PFSK-1 (cell line): Measurements from ENCODE around the gene PLAAT3.

Source experiments
- FOXP2 ChIP-seq: optimal IDR thresholded peaks from 2 replicates; pipeline ENCODE3; 2011; ENCODE audit warnings: borderline replicate concordance, control low read depth, inconsistent platforms; ENCODE audit not compliant: insufficient read depth; ENCODE audit errors: extremely low read length, extremely low read depth
- POLR2AphosphoS5 ChIP-seq: IDR thresholded peaks from 2 replicates; pipeline ENCODE4 v1.6.1; 2012; ENCODE audit warnings: low read depth, mild to moderate bottlenecking, control low read depth, low read length, moderate library complexity
- REST ChIP-seq, 2 experiments: IDR thresholded peaks; 2 replicates each; pipeline versions ENCODE4 v1.6.1 to v1.8.0; 2011 to 2012; ENCODE audit warnings: low read depth in 2 of 2, low read length in 2 of 2, control low read depth in 1 of 2, inconsistent platforms in 1 of 2, mild to moderate bottlenecking in 1 of 2, moderate library complexity in 1 of 2; ENCODE audit not compliant: insufficient read depth in 1 of 2
- SIN3A ChIP-seq: IDR thresholded peaks from 2 replicates; pipeline ENCODE4 v1.6.1; 2012; ENCODE audit warnings: mild to moderate bottlenecking, low read length, moderate library complexity, borderline replicate concordance; ENCODE audit not compliant: insufficient read depth
- TAF1 ChIP-seq: IDR thresholded peaks from 2 replicates; pipeline ENCODE4 v1.6.1; 2012; ENCODE audit warnings: low read length, control low read depth, borderline replicate concordance; ENCODE audit not compliant: insufficient read depth

The PLAAT3 gene

GRCh38 chr11:63532117-63532516, 82.1 kb downstream of the PLAAT3 start:
- TF ChIP-seq TAF1, result no peak
- no peak for TF ChIP-seq POLR2AphosphoS5
- no peak for TF ChIP-seq REST (IDR thresholded peaks at IDR 0.05; ENCODE audit: insufficient read depth in 1 of 2, low read depth in 2 of 2, low read length in 2 of 2)
- TF ChIP-seq FOXP2, result no peak
- no peak for TF ChIP-seq SIN3A

- TF ChIP-seq SIN3A, result 0 out of 2 replicates have a peak, but pooled peaks have one; percentile 22
Measured at GRCh38 chr11:63531074-63531792, 83.0 kb downstream of the PLAAT3 start.

GRCh38 chr11:63530021-63530420, 84.2 kb downstream of the PLAAT3 start:
- TF ChIP-seq TAF1 (no peak), FOXP2 (no peak), REST (IDR thresholded peaks at IDR 0.05; ENCODE audit: insufficient read depth in 1 of 2, low read depth in 2 of 2, low read length in 2 of 2) (no peak), SIN3A (no peak), POLR2AphosphoS5 (no peak)

GRCh38 chr11:63527667-63528066, 86.6 kb downstream of the PLAAT3 start:
- TF ChIP-seq SIN3A (no peak), REST (IDR thresholded peaks at IDR 0.05; ENCODE audit: insufficient read depth in 1 of 2, low read depth in 2 of 2, low read length in 2 of 2) (no peak), POLR2AphosphoS5 (no peak), TAF1 (no peak), FOXP2 (no peak)
